Cardiac muscle cell (in vitro differentiated cells and primary cell): ENCODE data around the gene MRPS6. TPM values are rescaled to one million over a fixed set of nuclear protein-coding genes. Genes with fewer than 3 reads are reported as not detected.

ENCODE experiments used
- DNase-seq, 2 donors: peaks; one replicate each; pipeline versions ENCODE4 v3.0.0 to v3.0.0-alpha.2; 2010 to 2017; ENCODE audit warnings: low read depth in 1 of 2, low spot score in 1 of 2
- H3K27ac ChIP-seq: fragments of 200-600 bp; sonication (generic); 2 replicates; pipeline ENCODE4 v1.5.1; 2016
- H3K27me3 ChIP-seq: fragments of 200-600 bp; sonication (generic); 2 replicates; pipeline ENCODE4 v1.6.0; 2016; ENCODE audit warnings: control low read depth
- H3K36me3 ChIP-seq: fragments of 200-600 bp; sonication (generic); 2 replicates; pipeline ENCODE4 v1.5.1; 2016; ENCODE audit warnings: control low read depth
- H3K4me1 ChIP-seq: fragments of 200-600 bp; sonication (generic); 2 replicates; pipeline ENCODE4 v1.8.1; 2017; ENCODE audit warnings: low read depth, mild to moderate bottlenecking, mixed run types
- H3K4me3 ChIP-seq: fragments of 200-600 bp; sonication (generic); 2 replicates; pipeline ENCODE4 v1.5.1; 2016; ENCODE audit warnings: mild to moderate bottlenecking
- H3K9me3 ChIP-seq: fragments of 200-600 bp; sonication (generic); 2 replicates; pipeline ENCODE4 v1.5.1; 2017; ENCODE audit warnings: low read depth, mild to moderate bottlenecking, control low read depth
- CTCF ChIP-seq: IDR thresholded peaks from 2 replicates; pipeline ENCODE4 v1.5.1; 2012; ENCODE audit warnings: low read depth, mild to moderate bottlenecking, low read length
- polyA plus RNA-seq: library from polyadenylated mRNA; unstranded; fragments of >200 nt; fragmentation: Nextera tagmentation; extraction: Ambion mirVana; gene quantifications from 2 replicates; pipeline ENCODE4 v1.2.1, GENCODE V29; 2016
- total RNA-seq: library from RNA; depleted of rRNA; stranded (reverse); fragments of >200 nt; gene quantifications from 2 replicates; pipeline ENCODE4 v1.2.3, GENCODE V29; 2016

The MRPS6 gene
- total and polyA plus RNA-seq, 2 experiments from 2014 or later: 83.8 to 335 TPM

GRCh38 chr21:34174470-34174869 lies 101.1 kb downstream of the MRPS6 start:
- Histone ChIP-seq H3K4me3 (no peak overlapping the region), H3K27ac (no peak overlapping the region), H3K9me3 (no peaks in the 10 kb centered on the region), H3K36me3 (no peaks in the 10 kb centered on the region), H3K27me3 (no peaks in the 10 kb centered on the region), H3K4me1 (no peaks in the 10 kb centered on the region)
- TF ChIP-seq CTCF: no peak
- DNase-seq: no peak

DNA sequence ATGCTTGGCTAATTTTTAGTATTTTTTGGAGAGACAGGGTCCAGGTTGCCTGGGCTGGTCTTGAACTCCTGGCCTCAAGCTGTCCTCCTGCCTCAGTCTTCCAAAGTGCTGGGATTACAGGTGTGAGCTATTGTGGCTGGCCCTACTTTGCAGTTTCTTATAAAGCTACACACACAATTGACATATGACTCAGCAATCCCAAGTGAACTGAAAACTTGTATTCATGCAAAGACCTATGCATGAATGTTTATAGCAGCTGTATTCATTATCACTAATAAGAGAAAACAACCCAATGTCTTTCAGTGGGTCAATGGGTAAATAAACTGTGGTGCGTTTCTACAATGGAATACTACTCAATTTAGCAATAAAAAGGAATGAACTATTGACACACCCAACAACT lies 103.1 kb downstream of the MRPS6 start:
- TF ChIP-seq CTCF: no peak
- no peak overlapping the region for H3K27ac ChIP-seq
- peaks cover 8% of the 10 kb centered on the region for H3K4me1 ChIP-seq
- no peaks in the 10 kb centered on the region for H3K36me3 ChIP-seq
- no peaks in the 10 kb centered on the region for H3K9me3 ChIP-seq
- no peaks in the 10 kb centered on the region for H3K27me3 ChIP-seq
- no peak for DNase-seq
- no peak overlapping the region for H3K4me3 ChIP-seq

GRCh38 chr21:34177919-34178567 lies 104.7 kb downstream of the MRPS6 start:
- no peak for DNase-seq
- no peak overlapping the region for H3K4me3 ChIP-seq
- no peak for TF ChIP-seq CTCF

DNA sequence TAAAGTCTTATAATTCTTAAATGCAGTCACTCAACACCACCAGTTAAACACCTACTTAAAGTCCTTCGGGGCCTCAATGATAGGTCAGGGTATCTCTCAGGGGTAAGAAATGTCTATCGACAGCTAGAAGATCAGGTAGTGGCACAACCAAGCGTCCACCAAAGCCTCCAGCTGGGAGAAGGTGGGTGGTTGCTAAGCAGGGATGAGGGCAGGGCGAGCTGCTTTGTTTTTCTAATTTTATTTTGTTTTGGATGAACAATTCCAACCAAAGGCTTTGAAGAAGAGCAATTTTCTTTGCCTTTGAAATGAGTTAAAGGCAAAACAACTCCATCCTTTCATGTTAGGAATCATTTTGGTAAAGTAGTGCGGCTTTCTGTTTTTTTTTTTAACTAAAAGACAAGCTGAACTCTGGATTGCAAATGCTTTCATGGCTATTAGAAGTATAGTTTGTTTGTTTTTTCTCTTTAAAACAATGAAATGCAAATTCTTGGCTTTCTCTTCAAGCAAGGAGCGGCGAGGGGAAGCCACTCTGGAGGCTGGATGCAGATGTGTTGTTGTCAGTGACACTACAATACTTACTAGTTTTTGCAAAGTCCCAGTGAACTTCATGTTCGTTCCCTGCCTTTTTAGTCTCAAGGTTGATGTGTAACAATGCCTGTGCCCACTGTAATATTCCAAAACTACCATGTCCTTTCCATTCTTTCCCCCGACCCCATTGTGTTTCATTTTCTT lies 106.0 kb downstream of the MRPS6 start:
- Histone ChIP-seq H3K27ac (no peak overlapping the region), H3K36me3 (no peaks in the 10 kb centered on the region)
- no peak for DNase-seq

More at GRCh38 chr21:34177919-34178567, 104.7 kb downstream of the MRPS6 start:
- peaks cover 8% of the 10 kb centered on the region for H3K4me1 ChIP-seq
- H3K27ac ChIP-seq: no peak overlapping the region
- no peaks in the 10 kb centered on the region for H3K27me3 ChIP-seq
- no peaks in the 10 kb centered on the region for H3K9me3 ChIP-seq
- H3K36me3 ChIP-seq: no peaks in the 10 kb centered on the region

DNA sequence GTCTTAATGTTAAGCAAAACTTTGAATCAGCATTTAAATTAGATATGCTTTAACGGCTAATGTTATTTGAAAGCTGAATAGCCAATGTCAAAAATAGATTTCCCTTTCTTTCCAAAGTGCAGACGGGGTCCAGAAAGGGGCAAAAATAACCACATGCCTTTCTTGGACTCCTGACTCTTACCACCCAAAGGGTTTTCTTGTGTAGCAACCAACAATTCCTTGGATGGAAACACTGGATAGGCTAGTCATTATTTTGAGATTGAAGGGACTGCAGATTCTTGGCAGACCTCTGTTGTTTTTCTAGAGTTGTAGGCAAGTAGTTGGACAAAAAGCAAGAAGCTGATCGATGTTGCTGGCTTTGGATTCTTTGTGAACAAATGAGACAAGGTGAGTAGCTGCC lies 107.0 kb downstream of the MRPS6 start:
- no peak overlapping the region for H3K4me3 ChIP-seq
- TF ChIP-seq CTCF: no peak
- no peaks in the 10 kb centered on the region for H3K9me3 ChIP-seq
- no peak for DNase-seq
- peaks cover 8% of the 10 kb centered on the region for H3K4me1 ChIP-seq
- no peak overlapping the region for H3K27ac ChIP-seq
- H3K27me3 ChIP-seq: no peaks in the 10 kb centered on the region
- H3K36me3 ChIP-seq: no peaks in the 10 kb centered on the region

More for the DNA sequence above, 106.0 kb downstream of the MRPS6 start:
- Histone ChIP-seq H3K4me3 (no peak overlapping the region), H3K9me3 (no peaks in the 10 kb centered on the region), H3K4me1 (peaks cover 8% of the 10 kb centered on the region), H3K27me3 (no peaks in the 10 kb centered on the region)
- TF ChIP-seq CTCF: no peak
